ENCODE measurements around the gene BICC1.

Gene BICC1

DNA sequence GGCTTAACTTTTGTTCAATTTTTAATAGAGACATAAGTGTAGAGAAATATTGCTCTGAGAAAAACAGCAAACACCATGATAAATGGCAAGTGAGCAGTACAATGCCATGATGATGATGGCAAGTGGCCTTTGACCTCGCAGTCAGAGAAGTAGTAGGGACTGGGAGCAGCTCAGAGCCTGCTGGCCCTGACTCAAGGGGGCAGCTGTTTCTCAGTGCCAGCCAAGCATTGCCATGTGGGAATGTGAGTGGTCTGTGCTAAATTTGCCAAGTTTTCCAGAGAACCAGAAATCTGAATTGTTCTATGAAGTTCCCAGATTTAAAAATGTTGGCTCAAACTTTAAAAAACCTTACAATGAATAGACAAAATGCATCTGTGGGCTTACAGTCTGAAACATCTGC, 187.9 kb downstream of the BICC1 start:
- no peaks in the 10 kb centered on the region for H3K9me3 ChIP-seq (ENCODE audit: insufficient read depth, low read depth, low read length)
- TF ChIP-seq EZH2phosphoT487 (IDR thresholded peaks at IDR 0.05; ENCODE audit: borderline replicate concordance), result no peak
- TF ChIP-seq, protein P1, sequence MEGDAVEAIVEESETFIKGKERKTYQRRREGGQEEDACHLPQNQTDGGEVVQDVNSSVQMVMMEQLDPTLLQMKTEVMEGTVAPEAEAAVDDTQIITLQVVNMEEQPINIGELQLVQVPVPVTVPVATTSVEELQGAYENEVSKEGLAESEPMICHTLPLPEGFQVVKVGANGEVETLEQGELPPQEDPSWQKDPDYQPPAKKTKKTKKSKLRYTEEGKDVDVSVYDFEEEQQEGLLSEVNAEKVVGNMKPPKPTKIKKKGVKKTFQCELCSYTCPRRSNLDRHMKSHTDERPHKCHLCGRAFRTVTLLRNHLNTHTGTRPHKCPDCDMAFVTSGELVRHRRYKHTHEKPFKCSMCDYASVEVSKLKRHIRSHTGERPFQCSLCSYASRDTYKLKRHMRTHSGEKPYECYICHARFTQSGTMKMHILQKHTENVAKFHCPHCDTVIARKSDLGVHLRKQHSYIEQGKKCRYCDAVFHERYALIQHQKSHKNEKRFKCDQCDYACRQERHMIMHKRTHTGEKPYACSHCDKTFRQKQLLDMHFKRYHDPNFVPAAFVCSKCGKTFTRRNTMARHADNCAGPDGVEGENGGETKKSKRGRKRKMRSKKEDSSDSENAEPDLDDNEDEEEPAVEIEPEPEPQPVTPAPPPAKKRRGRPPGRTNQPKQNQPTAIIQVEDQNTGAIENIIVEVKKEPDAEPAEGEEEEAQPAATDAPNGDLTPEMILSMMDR (conservative IDR thresholded peaks at IDR 0.05; ENCODE audit: low read length), result no peak
- H3K36me3 ChIP-seq (ENCODE audit: insufficient read depth, low read length), result no peaks in the 10 kb centered on the region
- no peak overlapping the region for H2AFZ ChIP-seq (ENCODE audit: low read length)
- H3K79me2 ChIP-seq (ENCODE audit: insufficient read depth, low read length), result no peaks in the 10 kb centered on the region
- H4K20me1 ChIP-seq (ENCODE audit: insufficient read depth, low read length, poor library complexity, severe bottlenecking), result no peaks in the 10 kb centered on the region
- H3K4me2 ChIP-seq (ENCODE audit: low read depth, low read length, poor library complexity, severe bottlenecking), result no peak overlapping the region
- H3K4me1 ChIP-seq (ENCODE audit: insufficient read depth, low read length, poor library complexity, severe bottlenecking), result no peaks in the 10 kb centered on the region
- H3K4me3 ChIP-seq (ENCODE audit: low read length, poor library complexity, severe bottlenecking), result no peak overlapping the region
- no peaks in the 10 kb centered on the region for H3K27me3 ChIP-seq (ENCODE audit: insufficient read depth, low read length, poor library complexity, severe bottlenecking)
- H3K9me2 ChIP-seq (replicated peaks; ENCODE audit: low read depth, low read length), result no peaks in the 10 kb centered on the region
- H3F3A ChIP-seq (ENCODE audit: low read depth), result no peaks in the 10 kb centered on the region
- H3K9ac ChIP-seq (ENCODE audit: low read depth, low read length, poor library complexity, severe bottlenecking), result no peak overlapping the region

DNA sequence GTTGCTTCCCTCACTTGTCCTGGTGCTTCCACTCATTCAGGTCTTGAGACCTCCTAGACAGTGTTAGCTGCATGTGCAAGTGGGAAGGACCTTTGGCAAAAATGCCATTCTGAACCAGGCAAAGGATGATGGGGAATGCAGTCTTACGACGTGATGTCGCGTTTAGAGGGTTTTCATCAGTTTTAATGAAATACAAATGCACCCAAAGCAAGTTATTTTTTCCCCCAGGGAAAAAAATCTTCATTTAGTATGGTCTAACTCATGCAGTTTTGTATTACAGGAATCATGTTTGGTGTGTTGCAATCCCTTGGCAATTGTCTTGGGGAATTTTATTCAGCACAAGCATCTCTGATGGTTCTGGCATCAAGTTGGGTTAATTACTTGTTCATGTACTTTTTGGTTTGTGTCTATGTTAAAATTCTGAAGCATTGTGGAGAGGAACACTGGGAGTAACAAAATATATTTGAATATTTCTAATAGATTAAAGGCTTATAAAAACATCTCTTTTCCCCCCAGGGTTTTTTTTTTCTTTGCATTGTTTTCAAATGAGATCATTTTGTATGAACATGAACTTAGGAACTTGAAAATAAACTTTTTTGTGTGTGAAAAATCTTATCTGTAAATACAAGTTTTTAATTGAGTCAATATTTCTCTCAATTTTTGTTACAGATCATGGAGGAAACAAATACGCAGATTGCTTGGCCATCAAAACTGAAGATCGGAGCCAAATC, 188.9 kb downstream of the BICC1 start:
- H3K9ac ChIP-seq (ENCODE audit: low read depth, low read length, poor library complexity, severe bottlenecking), result no peak overlapping the region
- H3K9me3 ChIP-seq (ENCODE audit: insufficient read depth, low read depth, low read length), result no peaks in the 10 kb centered on the region
- H3F3A ChIP-seq (ENCODE audit: low read depth), result no peaks in the 10 kb centered on the region
- H3K9me2 ChIP-seq (replicated peaks; ENCODE audit: low read depth, low read length), result no peaks in the 10 kb centered on the region
- H3K4me1 ChIP-seq (ENCODE audit: insufficient read depth, low read length, poor library complexity, severe bottlenecking), result no peaks in the 10 kb centered on the region
- no peaks in the 10 kb centered on the region for H3K27me3 ChIP-seq (ENCODE audit: insufficient read depth, low read length, poor library complexity, severe bottlenecking)
- TF ChIP-seq, protein P1 (conservative IDR thresholded peaks at IDR 0.05; ENCODE audit: low read length), result no peak
- TF ChIP-seq EZH2phosphoT487 (IDR thresholded peaks at IDR 0.05; ENCODE audit: borderline replicate concordance), result no peak
- H3K79me2 ChIP-seq (ENCODE audit: insufficient read depth, low read length), result no peaks in the 10 kb centered on the region
- H3K36me3 ChIP-seq (ENCODE audit: insufficient read depth, low read length), result no peaks in the 10 kb centered on the region
- no peak overlapping the region for H2AFZ ChIP-seq (ENCODE audit: low read length)
- no peaks in the 10 kb centered on the region for H4K20me1 ChIP-seq (ENCODE audit: insufficient read depth, low read length, poor library complexity, severe bottlenecking)
- H3K4me2 ChIP-seq (ENCODE audit: low read depth, low read length, poor library complexity, severe bottlenecking), result no peak overlapping the region
- H3K4me3 ChIP-seq (ENCODE audit: low read length, poor library complexity, severe bottlenecking), result no peak overlapping the region

DNA sequence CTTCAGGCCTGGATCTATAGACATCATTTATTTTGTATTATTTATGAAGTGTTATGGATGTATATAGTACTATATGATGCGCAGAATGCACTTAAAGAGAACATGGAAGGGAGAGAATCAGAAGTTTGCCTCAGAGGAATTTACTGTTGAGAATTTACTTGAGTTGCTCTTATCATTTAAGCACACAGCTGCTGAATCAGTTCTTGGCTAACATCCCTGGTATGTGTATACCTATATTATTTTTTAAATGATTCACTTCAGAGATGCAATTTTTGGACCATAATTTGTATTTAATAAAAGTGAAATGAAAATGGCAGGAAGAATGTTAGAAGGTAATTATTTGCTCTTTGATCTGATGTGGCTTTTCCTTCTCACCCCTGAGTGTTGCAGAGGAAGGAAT, 191.6 kb downstream of the BICC1 start:
- H3K9me2 ChIP-seq (replicated peaks; ENCODE audit: low read depth, low read length), result no peaks in the 10 kb centered on the region
- H3K79me2 ChIP-seq (ENCODE audit: insufficient read depth, low read length), result no peaks in the 10 kb centered on the region
- H3K9ac ChIP-seq (ENCODE audit: low read depth, low read length, poor library complexity, severe bottlenecking), result no peak overlapping the region
- no peaks in the 10 kb centered on the region for H3F3A ChIP-seq (ENCODE audit: low read depth)
- TF ChIP-seq, protein P1 (conservative IDR thresholded peaks at IDR 0.05; ENCODE audit: low read length), result no peak
- TF ChIP-seq EZH2phosphoT487 (IDR thresholded peaks at IDR 0.05; ENCODE audit: borderline replicate concordance), result no peak
- no peaks in the 10 kb centered on the region for H3K9me3 ChIP-seq (ENCODE audit: insufficient read depth, low read depth, low read length)
- H3K4me3 ChIP-seq (ENCODE audit: low read length, poor library complexity, severe bottlenecking), result no peak overlapping the region
- H3K4me2 ChIP-seq (ENCODE audit: low read depth, low read length, poor library complexity, severe bottlenecking), result no peak overlapping the region
- no peaks in the 10 kb centered on the region for H3K27me3 ChIP-seq (ENCODE audit: insufficient read depth, low read length, poor library complexity, severe bottlenecking)
- H2AFZ ChIP-seq (ENCODE audit: low read length), result no peak overlapping the region
- H3K36me3 ChIP-seq (ENCODE audit: insufficient read depth, low read length), result no peaks in the 10 kb centered on the region
- no peaks in the 10 kb centered on the region for H3K4me1 ChIP-seq (ENCODE audit: insufficient read depth, low read length, poor library complexity, severe bottlenecking)
- H4K20me1 ChIP-seq (ENCODE audit: insufficient read depth, low read length, poor library complexity, severe bottlenecking), result no peaks in the 10 kb centered on the region
